CD4-positive, alpha-beta T cell (primary cell): ENCODE measurements around the gene CACNA1G. TPM values are rescaled to one million over a fixed set of nuclear protein-coding genes. Genes with fewer than 3 reads are reported as not detected.

Experiments
- ATAC-seq: fragments of 200-7000 bp; cut with Tn5 transposase; one replicate; pipeline ENCODE4 v1.10.0; 2022; ENCODE audit warnings: mild to moderate bottlenecking; ENCODE audit not compliant: poor library complexity
- CTCF ChIA-PET: fragments of 350-600 bp; sonication (Branson Sonifier 250); formaldehyde crosslinking; loops from one replicate; lab custom pipeline; 2021; ENCODE audit warnings: antibody characterized with exemption, inconsistent platforms; lab: Charles Lee
- POLR2A ChIA-PET: fragments of 350-600 bp; sonication (Branson Sonifier 250); formaldehyde crosslinking; loops from one replicate; lab custom pipeline; 2021; ENCODE audit warnings: antibody characterized with exemption, inconsistent platforms; lab: Charles Lee
- DNase-seq, 14 experiments: peaks; one replicate each; pipeline ENCODE4 v3.0.0-alpha.2; 2013 to 2020; ENCODE audit warnings: mixed read lengths in 2 of 14
- H3K27ac ChIP-seq, 2 donors: one replicate each; pipeline versions ENCODE4 v1.5.1 to v1.7.0; 2013; ENCODE audit warnings: low read length in 2 of 2, low read depth in 1 of 2, mild to moderate bottlenecking in 1 of 2
- H3K27me3 ChIP-seq, 2 experiments: 1 replicate in 1 of 2; 2 replicates in 1 of 2; pipeline versions ENCODE4 v1.6.1 to v1.7.0; 2013; ENCODE audit warnings: low read length in 2 of 2, control low read depth in 1 of 2, mild to moderate bottlenecking in 1 of 2, moderate library complexity in 1 of 2; ENCODE audit not compliant: insufficient read depth in 2 of 2, control insufficient read depth in 1 of 2
- H3K36me3 ChIP-seq: one replicate; pipeline ENCODE4 v1.6.1; 2013; ENCODE audit warnings: low read length, control low read depth; ENCODE audit not compliant: insufficient read depth
- H3K4me1 ChIP-seq: one replicate; pipeline ENCODE4 v1.6.1; 2013; ENCODE audit warnings: low read length, control low read depth; ENCODE audit not compliant: insufficient read depth
- H3K4me3 ChIP-seq: one replicate; pipeline ENCODE4 v1.5.1; 2013; ENCODE audit warnings: mild to moderate bottlenecking, low read length, moderate library complexity
- H3K9me3 ChIP-seq, 2 experiments: 1 replicate in 1 of 2; 2 replicates in 1 of 2; pipeline versions ENCODE4 v1.6.1 to v1.7.0; 2013; ENCODE audit warnings: low read length in 2 of 2, mild to moderate bottlenecking in 2 of 2, control low read depth in 1 of 2, moderate library complexity in 1 of 2; ENCODE audit not compliant: control insufficient read depth in 1 of 2, insufficient read depth in 1 of 2
- H3K27ac Mint-ChIP-seq: one replicate; pipeline ENCODE4 v1.8.0; 2020; ENCODE audit warnings: mixed read lengths
- H3K27me3 Mint-ChIP-seq: one replicate; pipeline ENCODE4 v1.8.0; 2021; ENCODE audit warnings: mixed read lengths
- H3K36me3 Mint-ChIP-seq: one replicate; pipeline ENCODE4 v1.8.0; 2021; ENCODE audit warnings: low read depth, mixed read lengths
- H3K4me1 Mint-ChIP-seq: one replicate; pipeline ENCODE4 v1.8.0; 2021; ENCODE audit warnings: low read depth, mixed read lengths
- H3K4me3 Mint-ChIP-seq: one replicate; pipeline ENCODE4 v1.8.0; 2020; ENCODE audit warnings: mild to moderate bottlenecking, mixed read lengths
- H3K9me3 Mint-ChIP-seq: one replicate; pipeline ENCODE4 v1.8.0; 2020; ENCODE audit warnings: mixed read lengths
- CTCF ChIP-seq: fragments of 200-600 bp; IDR thresholded peaks from one replicate; pipeline ENCODE4 v1.8.0; 2022; ENCODE audit warnings: antibody characterized with exemption, mild to moderate bottlenecking
- intact Hi-C, 2 experiments: fragments of 100-400 bp; cut with DNase I in 1 of 2; cut with micrococcal nuclease in 1 of 2; formaldehyde crosslinking; loops; one replicate each; pipeline versions ENCODE4 v1.15.1 to v1.9.0; 2023 to 2025; cut with DNase I, micrococcal nuclease
- total RNA-seq, 174 experiments: library from RNA in 2 of 174; stranded (reverse) in 2 of 174; gene quantifications; one replicate each; pipeline ENCODE4 v1.2.3 and lab custom pipeline; 2021 to 2026

The CACNA1G gene
- total RNA-seq, 2 experiments from 2014 or later: not detected

- CTCF ChIA-PET: no interaction called here
- H3K4me1 Mint-ChIP-seq: no peaks in the 10 kb centered on the region
- Histone ChIP-seq H3K4me1 (peaks cover 15% of the 10 kb centered on the region), H3K36me3 (no peaks in the 10 kb centered on the region), H3K27me3 (no peaks in the 10 kb centered on the region), H3K9me3 (no peaks in the 10 kb centered on the region), H3K4me3 (no peak overlapping the region), H3K27ac (no peak overlapping the region)
- intact Hi-C loops: no loop called here
- no peak overlapping the region for H3K4me3 Mint-ChIP-seq
- POLR2A ChIA-PET: no interaction called here
- TF ChIP-seq CTCF: no peak
- H3K9me3 Mint-ChIP-seq: no peaks in the 10 kb centered on the region
- no peak overlapping the region for H3K27ac Mint-ChIP-seq
- DNase-seq (no peak), ATAC-seq (no peak)
- no peaks in the 10 kb centered on the region for H3K27me3 Mint-ChIP-seq
- no peaks in the 10 kb centered on the region for H3K36me3 Mint-ChIP-seq
These were observed 104.4 kb downstream of the CACNA1G start for GRCh38 chr17:50664788-50665458.

GRCh38 chr17:50665838-50666237, 105.3 kb downstream of the CACNA1G start:
- ChIA-PET CTCF (interaction anchor here (0.7 kb wide), 1 partner anchor 9 kb away, joined by 4 read pairs; no protein-coding TSS in a partner anchor), POLR2A (no interaction called here)
- Mint-ChIP-seq H3K36me3 (no peaks in the 10 kb centered on the region), H3K27me3 (no peaks in the 10 kb centered on the region), H3K27ac (no peak overlapping the region), H3K4me3 (no peak overlapping the region), H3K4me1 (no peaks in the 10 kb centered on the region), H3K9me3 (no peaks in the 10 kb centered on the region)
- Histone ChIP-seq H3K4me3 (no peak overlapping the region), H3K4me1 (peaks cover 11% of the 10 kb centered on the region), H3K9me3 (no peaks in the 10 kb centered on the region), H3K27ac (no peak overlapping the region), H3K36me3 (no peaks in the 10 kb centered on the region), H3K27me3 (no peaks in the 10 kb centered on the region)
- no peak for ATAC-seq
- TF ChIP-seq CTCF: no peak
- DNase-seq: no peak
- intact Hi-C loops: no loop called here

- POLR2A ChIA-PET: no interaction called here
- Mint-ChIP-seq H3K4me1 (no peaks in the 10 kb centered on the region), H3K4me3 (no peak overlapping the region), H3K27me3 (no peaks in the 10 kb centered on the region), H3K27ac (no peak overlapping the region), H3K36me3 (no peaks in the 10 kb centered on the region), H3K9me3 (no peaks in the 10 kb centered on the region)
- ATAC-seq: no peak
- Histone ChIP-seq H3K27ac (no peak overlapping the region), H3K9me3 (no peaks in the 10 kb centered on the region), H3K4me1 (peaks cover 6% of the 10 kb centered on the region), H3K4me3 (no peak overlapping the region), H3K36me3 (no peaks in the 10 kb centered on the region), H3K27me3 (no peaks in the 10 kb centered on the region)
- no peak for TF ChIP-seq CTCF
- DNase-seq: no peak
- CTCF ChIA-PET: no interaction called here
- intact Hi-C loops: no loop called here
These were observed 105.8 kb downstream of the CACNA1G start for GRCh38 chr17:50666316-50666715.
